GM18508 (cell line): ENCODE data around the gene TMEM88.

Experiments used
- ATAC-seq: cut with Tn5 transposase; IDR thresholded peaks from one replicate; pipeline ENCODE4 v1.9.1; 2021; ENCODE audit warnings: moderate number of reproducible peaks; ENCODE audit not compliant: insufficient read depth, unreplicated experiment

The TMEM88 gene

GRCh38 chr17:7883781-7884386, 29.0 kb downstream of the TMEM88 start:
- no peak for ATAC-seq

GRCh38 chr17:7884581-7885366, 29.9 kb downstream of the TMEM88 start:
- ATAC-seq: no peak

- ATAC-seq: no peak
These were observed 30.7 kb downstream of the TMEM88 start for GRCh38 chr17:7885367-7886226.

- no peak for ATAC-seq
These were observed 31.6 kb downstream of the TMEM88 start for GRCh38 chr17:7886227-7887037.

DNA sequence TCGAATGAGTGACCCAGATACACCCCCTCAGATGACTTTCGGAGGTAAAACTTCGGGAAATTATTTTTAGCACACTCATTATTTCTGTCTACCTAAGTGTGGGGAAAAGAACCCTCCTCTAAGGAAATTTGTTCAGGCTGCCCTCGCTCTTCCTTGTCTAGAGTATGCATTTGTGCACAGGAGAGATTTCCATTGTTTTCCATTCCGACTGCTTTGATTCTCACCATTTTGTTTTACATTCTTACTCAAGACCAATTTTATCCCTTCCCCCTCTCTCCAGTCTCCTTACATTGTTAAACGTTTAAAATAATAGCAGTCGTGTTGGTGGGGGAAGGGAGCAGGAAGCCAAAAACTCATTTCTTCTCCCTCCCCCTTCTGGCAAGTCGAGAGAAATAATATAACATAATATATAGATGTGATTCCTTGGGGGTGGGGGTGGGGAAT, 32.2 kb downstream of the TMEM88 start:
- ATAC-seq: no peak

GRCh38 chr17:7887482-7888183, 32.8 kb downstream of the TMEM88 start:
- ATAC-seq: no peak

GRCh38 chr17:7888184-7888920, 33.5 kb downstream of the TMEM88 start, which contains the start of gene CHD3:
CHD3 (plus strand) TSS chr17:7888789; CDS start chr17:7889001, 212 bp downstream.
- ATAC-seq: no peak

DNA sequence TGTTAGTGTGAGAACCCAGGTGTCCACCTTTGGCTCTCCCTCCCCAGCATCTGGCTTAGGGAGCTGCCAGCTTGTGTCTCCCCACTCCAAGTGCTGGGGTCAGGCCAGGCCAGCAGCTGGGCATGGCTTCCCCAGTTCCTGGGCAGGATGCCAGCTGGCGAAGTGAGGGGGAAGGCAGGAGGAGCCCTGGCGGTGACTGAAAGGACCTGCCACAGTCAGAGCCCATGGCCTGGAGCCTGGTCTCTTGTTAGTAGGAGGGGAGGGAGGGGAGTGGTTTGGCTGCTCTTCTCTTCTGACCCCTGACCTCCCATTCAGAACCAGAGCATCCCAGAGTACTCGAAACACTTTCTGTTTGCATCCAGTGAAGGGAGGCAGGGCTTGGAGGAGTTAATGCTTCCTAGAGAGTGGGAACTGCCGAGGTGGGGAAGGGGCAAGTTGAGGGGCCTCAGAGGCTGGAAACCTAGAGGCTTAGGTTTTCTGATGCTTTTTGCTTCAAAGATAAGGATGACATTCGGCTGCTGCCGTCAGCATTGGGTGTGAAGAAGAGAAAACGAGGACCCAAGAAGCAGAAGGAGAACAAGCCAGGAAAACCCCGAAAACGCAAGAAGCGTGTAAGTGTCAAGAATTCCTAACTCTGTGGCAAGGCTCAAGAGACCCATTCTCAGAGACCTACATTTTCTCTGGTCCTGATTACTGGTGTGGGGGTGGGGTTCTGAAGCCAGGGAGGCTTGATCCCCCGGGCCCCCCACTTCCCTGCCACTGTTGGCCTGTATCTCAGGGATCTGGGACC, 34.5 kb downstream of the TMEM88 start:
- ATAC-seq: no peak

GRCh38 chr17:7893187-7893880, 38.5 kb downstream of the TMEM88 start:
- ATAC-seq: no peak

DNA sequence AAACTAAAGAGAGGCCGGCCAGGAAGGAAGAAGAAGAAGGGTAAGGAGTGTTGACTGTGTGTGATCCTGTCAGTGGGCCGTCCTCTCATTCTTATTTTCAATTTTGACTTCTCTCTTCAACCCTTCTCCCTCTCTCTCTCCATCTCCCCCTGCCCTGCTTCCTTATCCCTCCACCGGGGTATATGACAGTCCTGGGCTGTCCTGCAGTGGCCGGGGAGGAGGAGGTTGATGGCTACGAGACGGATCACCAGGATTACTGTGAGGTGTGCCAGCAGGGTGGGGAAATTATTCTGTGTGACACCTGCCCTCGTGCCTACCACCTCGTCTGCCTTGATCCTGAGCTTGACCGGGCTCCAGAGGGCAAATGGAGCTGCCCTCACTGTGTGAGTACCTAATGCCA, 39.4 kb downstream of the TMEM88 start:
- ATAC-seq: no peak

DNA sequence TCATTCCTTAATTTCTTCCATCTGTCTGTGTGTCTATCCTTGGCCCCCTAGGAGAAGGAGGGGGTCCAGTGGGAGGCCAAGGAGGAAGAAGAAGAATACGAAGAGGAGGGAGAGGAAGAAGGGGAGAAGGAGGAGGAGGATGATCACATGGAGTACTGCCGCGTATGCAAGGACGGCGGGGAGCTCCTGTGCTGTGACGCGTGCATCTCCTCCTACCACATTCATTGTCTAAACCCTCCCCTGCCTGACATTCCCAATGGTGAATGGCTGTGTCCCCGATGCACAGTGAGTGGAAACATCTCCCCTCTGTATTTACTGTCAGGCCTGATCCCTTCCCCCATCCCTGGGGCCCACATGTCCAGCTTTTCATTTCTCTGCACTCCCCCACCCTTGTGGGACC, 40.0 kb downstream of the TMEM88 start:
- no peak for ATAC-seq

DNA sequence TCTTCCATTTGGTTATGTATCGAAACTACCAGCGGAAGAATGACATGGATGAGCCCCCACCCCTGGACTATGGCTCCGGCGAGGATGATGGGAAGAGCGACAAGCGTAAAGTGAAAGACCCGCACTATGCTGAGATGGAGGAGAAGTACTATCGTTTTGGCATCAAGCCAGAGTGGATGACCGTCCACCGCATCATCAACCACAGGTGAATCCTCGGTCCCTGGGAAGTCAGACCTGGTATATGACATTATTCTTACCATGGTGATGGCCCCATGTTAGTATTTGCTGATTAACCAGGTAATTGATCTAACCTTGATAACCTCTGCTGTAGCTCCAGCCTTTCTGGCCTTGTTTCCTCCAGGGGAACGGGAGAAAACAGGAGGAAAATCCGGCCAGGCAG, 42.2 kb downstream of the TMEM88 start:
- no peak for ATAC-seq

DNA sequence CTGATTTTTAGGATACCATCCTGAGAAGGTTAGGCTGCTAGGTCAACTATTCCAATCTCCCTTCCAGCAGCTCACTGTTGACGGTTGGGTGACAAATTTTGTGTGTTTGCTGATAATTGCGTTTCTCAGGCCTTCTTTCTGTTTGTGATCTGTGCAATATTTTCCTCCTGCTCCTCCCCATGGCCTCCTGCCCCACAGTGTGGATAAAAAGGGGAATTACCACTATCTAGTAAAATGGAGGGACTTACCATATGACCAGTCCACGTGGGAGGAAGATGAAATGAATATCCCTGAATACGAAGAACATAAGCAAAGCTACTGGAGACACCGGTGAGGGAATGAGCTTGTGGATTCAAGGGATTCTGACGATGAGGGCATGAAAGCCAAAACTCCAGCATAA, 42.9 kb downstream of the TMEM88 start:
- ATAC-seq: no peak

DNA sequence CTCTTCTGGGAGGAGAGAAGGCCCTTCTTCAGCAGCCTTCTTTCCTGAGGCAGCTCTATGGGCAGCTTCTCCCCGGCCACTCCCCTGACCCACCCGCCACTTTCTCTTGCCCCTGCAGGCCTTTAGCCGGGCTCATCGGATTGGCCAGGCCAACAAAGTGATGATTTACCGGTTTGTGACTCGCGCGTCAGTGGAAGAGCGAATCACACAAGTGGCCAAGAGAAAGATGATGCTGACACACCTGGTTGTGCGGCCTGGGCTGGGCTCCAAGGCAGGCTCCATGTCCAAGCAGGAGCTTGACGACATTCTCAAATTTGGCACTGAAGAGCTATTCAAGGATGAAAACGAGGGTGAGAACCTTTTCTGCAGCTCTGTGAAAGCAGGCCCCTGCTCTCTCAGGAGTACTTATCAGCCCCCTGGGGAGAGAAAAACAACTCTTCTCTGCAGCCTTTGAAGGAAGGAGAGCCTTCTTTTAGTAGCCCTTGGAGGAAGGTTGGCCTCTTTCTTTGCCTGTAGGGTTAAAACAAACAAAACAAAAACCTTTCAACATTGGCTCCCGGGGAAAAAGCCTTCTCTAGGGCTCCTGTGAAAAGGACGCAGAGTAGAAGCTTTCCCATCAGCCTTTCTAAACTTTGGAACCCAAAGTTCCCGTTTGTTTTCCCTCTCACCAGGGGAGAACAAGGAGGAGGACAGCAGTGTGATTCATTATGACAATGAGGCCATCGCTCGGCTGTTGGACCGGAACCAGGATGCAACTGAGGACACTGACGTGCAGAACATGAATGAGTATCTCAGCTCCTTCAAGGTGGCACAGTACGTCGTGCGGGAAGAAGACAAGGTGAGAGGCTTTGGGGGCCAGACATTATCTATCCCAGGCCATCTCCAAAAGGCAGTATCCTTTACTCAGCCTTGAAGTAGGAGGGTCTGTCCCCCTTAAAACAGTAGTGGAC, 48.6 kb downstream of the TMEM88 start:
- ATAC-seq: no peak
